K562 (cell line): Measurements from ENCODE around the gene CPS1.

Experiments
- ERF ChIP-seq: fragments of 450-650 bp; formaldehyde crosslinking; IDR thresholded peaks from 2 replicates; pipeline ENCODE4 v1.4.0; 2020; ENCODE audit warnings: mild to moderate bottlenecking, mixed read lengths
- FOS ChIP-seq: IDR thresholded peaks from 3 replicates; pipeline ENCODE4 v1.6.1; 2011; ENCODE audit not compliant: insufficient read length; ENCODE audit errors: extremely low read depth
- MED1 ChIP-seq: sonication (generic); formaldehyde crosslinking; IDR thresholded peaks from 2 replicates; pipeline ENCODE4 v1.8.1; 2023; ENCODE audit warnings: missing genetic modification reagents, borderline replicate concordance
- POLR2A ChIP-seq: fragments of 450-650 bp; conservative IDR thresholded peaks from 2 replicates; pipeline ENCODE4 v1.6.1; 2016
- TRIM28 ChIP-seq: fragments of 450-650 bp; IDR thresholded peaks from 2 replicates; pipeline ENCODE4 v1.6.1; 2017
- ZNF311 ChIP-seq: fragments of 250-450 bp; sonication (Bioruptor Pico); IDR thresholded peaks from 2 replicates; pipeline ENCODE4 v1.4.0; 2020; ENCODE audit warnings: mild to moderate bottlenecking, moderate library complexity
- TF ChIP-seq, protein P1 (sequence below), 2 experiments: IDR thresholded peaks; 2 replicates each; pipeline ENCODE4 v1.6.1; 2011; ENCODE audit warnings: borderline replicate concordance in 1 of 2, control low read depth in 1 of 2, low read depth in 1 of 2, low read length in 1 of 2, mild to moderate bottlenecking in 1 of 2, mixed read lengths in 1 of 2, moderate library complexity in 1 of 2; ENCODE audit not compliant: insufficient read depth in 1 of 2, insufficient read length in 1 of 2, poor library complexity in 1 of 2, severe bottlenecking in 1 of 2; ENCODE audit errors: extremely low read depth in 1 of 2
- TF ChIP-seq, protein P2 (sequence below): sonication (generic); formaldehyde crosslinking; IDR thresholded peaks from 2 replicates; pipeline ENCODE4 v1.9.0; 2022; ENCODE audit warnings: mild to moderate bottlenecking, missing genetic modification reagents
- TF ChIP-seq, protein P3 (sequence below): fragments of 250-450 bp; sonication (Bioruptor Pico); IDR thresholded peaks from 2 replicates; pipeline ENCODE4 v1.8.0; 2021; ENCODE audit warnings: moderate library complexity, mild to moderate bottlenecking, inconsistent platforms
- TF ChIP-seq, protein P4 (sequence below), 3 experiments: IDR thresholded peaks in 2 of 3; conservative IDR thresholded peaks in 1 of 3; 2 replicates each; pipeline ENCODE4 v1.5.1; 2011 to 2012; ENCODE audit warnings: low read length in 3 of 3, mild to moderate bottlenecking in 3 of 3, control low read depth in 2 of 3, improper control_type of control experiment in 1 of 3, inconsistent platforms in 1 of 3, low read depth in 1 of 3, mixed read lengths in 1 of 3, moderate library complexity in 1 of 3; ENCODE audit not compliant: insufficient read depth in 2 of 3

DNA sequence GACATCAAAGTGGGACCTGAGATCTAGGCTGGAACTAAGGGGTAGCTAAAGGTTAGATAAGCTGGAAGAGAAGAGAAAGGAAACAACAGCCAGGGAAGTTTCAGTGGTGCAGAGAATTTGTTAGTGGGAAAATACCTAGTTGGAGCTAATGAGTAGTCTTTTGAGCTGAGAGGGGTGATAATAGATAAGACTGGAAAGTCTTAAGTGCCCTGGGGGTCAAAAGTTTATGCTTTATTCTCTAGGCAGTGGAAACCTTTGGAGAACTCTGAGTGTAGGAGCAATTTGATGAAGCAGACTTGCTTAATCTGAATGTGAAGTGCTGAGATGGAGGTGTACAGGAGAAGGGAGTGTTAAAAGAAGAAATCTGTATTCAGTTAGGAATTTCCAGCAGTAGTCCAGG, 90.8 kb downstream of the CPS1 start:
- TF ChIP-seq, protein P1, sequence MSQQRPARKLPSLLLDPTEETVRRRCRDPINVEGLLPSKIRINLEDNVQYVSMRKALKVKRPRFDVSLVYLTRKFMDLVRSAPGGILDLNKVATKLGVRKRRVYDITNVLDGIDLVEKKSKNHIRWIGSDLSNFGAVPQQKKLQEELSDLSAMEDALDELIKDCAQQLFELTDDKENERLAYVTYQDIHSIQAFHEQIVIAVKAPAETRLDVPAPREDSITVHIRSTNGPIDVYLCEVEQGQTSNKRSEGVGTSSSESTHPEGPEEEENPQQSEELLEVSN (IDR thresholded peaks at IDR 0.05; ENCODE audit: borderline replicate concordance in 1 of 2, extremely low read depth in 1 of 2, insufficient read depth in 1 of 2, insufficient read length in 1 of 2, low read depth in 1 of 2, low read length in 1 of 2, poor library complexity in 1 of 2, severe bottlenecking in 1 of 2): no peak
- TF ChIP-seq, protein P2, sequence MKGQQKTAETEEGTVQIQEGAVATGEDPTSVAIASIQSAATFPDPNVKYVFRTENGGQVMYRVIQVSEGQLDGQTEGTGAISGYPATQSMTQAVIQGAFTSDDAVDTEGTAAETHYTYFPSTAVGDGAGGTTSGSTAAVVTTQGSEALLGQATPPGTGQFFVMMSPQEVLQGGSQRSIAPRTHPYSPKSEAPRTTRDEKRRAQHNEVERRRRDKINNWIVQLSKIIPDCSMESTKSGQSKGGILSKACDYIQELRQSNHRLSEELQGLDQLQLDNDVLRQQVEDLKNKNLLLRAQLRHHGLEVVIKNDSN (CRISPR knock-in tag): no peak
- TF ChIP-seq, protein P3, sequence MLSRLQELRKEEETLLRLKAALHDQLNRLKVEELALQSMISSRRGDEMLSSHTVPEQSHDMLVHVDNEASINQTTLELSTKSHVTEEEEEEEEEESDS: no peak
- TF ChIP-seq, protein P4, sequence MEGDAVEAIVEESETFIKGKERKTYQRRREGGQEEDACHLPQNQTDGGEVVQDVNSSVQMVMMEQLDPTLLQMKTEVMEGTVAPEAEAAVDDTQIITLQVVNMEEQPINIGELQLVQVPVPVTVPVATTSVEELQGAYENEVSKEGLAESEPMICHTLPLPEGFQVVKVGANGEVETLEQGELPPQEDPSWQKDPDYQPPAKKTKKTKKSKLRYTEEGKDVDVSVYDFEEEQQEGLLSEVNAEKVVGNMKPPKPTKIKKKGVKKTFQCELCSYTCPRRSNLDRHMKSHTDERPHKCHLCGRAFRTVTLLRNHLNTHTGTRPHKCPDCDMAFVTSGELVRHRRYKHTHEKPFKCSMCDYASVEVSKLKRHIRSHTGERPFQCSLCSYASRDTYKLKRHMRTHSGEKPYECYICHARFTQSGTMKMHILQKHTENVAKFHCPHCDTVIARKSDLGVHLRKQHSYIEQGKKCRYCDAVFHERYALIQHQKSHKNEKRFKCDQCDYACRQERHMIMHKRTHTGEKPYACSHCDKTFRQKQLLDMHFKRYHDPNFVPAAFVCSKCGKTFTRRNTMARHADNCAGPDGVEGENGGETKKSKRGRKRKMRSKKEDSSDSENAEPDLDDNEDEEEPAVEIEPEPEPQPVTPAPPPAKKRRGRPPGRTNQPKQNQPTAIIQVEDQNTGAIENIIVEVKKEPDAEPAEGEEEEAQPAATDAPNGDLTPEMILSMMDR (IDR thresholded peaks at IDR 0.05 in 2 of 3, conservative IDR thresholded peaks at IDR 0.05 in 1 of 3; ENCODE audit: insufficient read depth in 2 of 3, low read depth in 1 of 3, low read length in 3 of 3): no peak
- no peak for TF ChIP-seq FOS
- TF ChIP-seq ZNF311 (CRISPR knock-in tag): no peak
- TF ChIP-seq POLR2A: no peak
- TF ChIP-seq MED1 (CRISPR knock-in tag): no peak
- TF ChIP-seq TRIM28: no peak
- TF ChIP-seq ERF (CRISPR knock-in tag): no peak
